Panc1 (cell line): ENCODE data around the gene ZNF726. TPM values are rescaled to one million over a fixed set of nuclear protein-coding genes. Genes with fewer than 3 reads are reported as not detected.
"Not testable (repeated sequence)": the region's sequence is repeated elsewhere in the genome, so short reads cannot be mapped to it uniquely, and the experiment has no call there.

ENCODE experiments used
- ATAC-seq: fragments of 200-7000 bp; cut with Tn5 transposase; 2 replicates; pipeline ENCODE4 v1.9.1; 2020; ENCODE audit warnings: mild to moderate bottlenecking, moderate library complexity
- BruUV-seq: library from RNA; stranded (reverse); fragments of 400-500 nt; replicated peaks from 2 replicates; lab custom pipeline; 2021; lab: Mats Ljungman, UMichigan
- CTCF ChIA-PET: fragments of 300-600 bp; sonication (Branson Sonifier 250); formaldehyde crosslinking; loops from one replicate; lab custom pipeline; 2022; ENCODE audit warnings: antibody characterized with exemption; lab: Charles Lee
- POLR2A ChIA-PET: fragments of 300-600 bp; sonication (Branson Sonifier 250); formaldehyde crosslinking; loops from one replicate; lab custom pipeline; 2022; ENCODE audit warnings: antibody characterized with exemption; lab: Charles Lee
- DNase-seq: peaks from one replicate; pipeline ENCODE4 v3.0.0-alpha.2; 2010; ENCODE audit warnings: low read depth, low spot score
- H3K27ac ChIP-seq: 2 replicates; pipeline ENCODE4 v1.5.1; 2011; ENCODE audit warnings: mild to moderate bottlenecking, low read length, inconsistent platforms
- H3K27me3 ChIP-seq: fragments of 200-500 bp; sonication (Bioruptor generic); 2 replicates; pipeline ENCODE4 v1.6.0; 2014; ENCODE audit warnings: low read length, inconsistent platforms; ENCODE audit not compliant: control insufficient read depth, insufficient read depth
- H3K36me3 ChIP-seq: fragments of 200-500 bp; sonication (Bioruptor generic); 2 replicates; pipeline ENCODE4 v1.5.1; 2014; ENCODE audit warnings: inconsistent platforms, mild to moderate bottlenecking, low read length, moderate library complexity; ENCODE audit not compliant: control insufficient read depth, insufficient read depth
- H3K4me1 ChIP-seq: 2 replicates; pipeline ENCODE4 v1.5.1; 2011; ENCODE audit warnings: inconsistent platforms, mild to moderate bottlenecking, low read length, moderate library complexity; ENCODE audit not compliant: control insufficient read depth, insufficient read depth
- H3K4me3 ChIP-seq, 2 experiments: 2 replicates each; pipeline ENCODE4 v1.5.1; 2011 to 2012; ENCODE audit warnings: low read depth in 2 of 2, low read length in 2 of 2, mild to moderate bottlenecking in 2 of 2, inconsistent platforms in 1 of 2, moderate library complexity in 1 of 2
- H3K9me3 ChIP-seq: fragments of 200-500 bp; sonication (Bioruptor generic); 2 replicates; pipeline ENCODE4 v1.5.1; 2014; ENCODE audit warnings: low read depth, mild to moderate bottlenecking, inconsistent platforms, low read length, moderate library complexity; ENCODE audit not compliant: control insufficient read depth, insufficient read depth
- CTCF ChIP-seq: fragments of 450-650 bp; IDR thresholded peaks from 2 replicates; pipeline ENCODE4 v1.5.1; 2017; ENCODE audit warnings: mild to moderate bottlenecking
- POLR2AphosphoS5 ChIP-seq: IDR thresholded peaks from 2 replicates; pipeline ENCODE4 v1.6.1; 2012; ENCODE audit warnings: mild to moderate bottlenecking, low read depth, low read length, moderate library complexity
- REST ChIP-seq, 2 experiments: IDR thresholded peaks; 2 replicates each; pipeline ENCODE4 v1.6.1; 2011 to 2012; ENCODE audit warnings: low read depth in 2 of 2, control low read depth in 1 of 2, low read length in 1 of 2, mild to moderate bottlenecking in 1 of 2, moderate library complexity in 1 of 2; ENCODE audit not compliant: insufficient read depth in 1 of 2
- SIN3A ChIP-seq: IDR thresholded peaks from 2 replicates; pipeline ENCODE4 v1.6.1; 2012; ENCODE audit warnings: low read depth, mild to moderate bottlenecking, low read length, moderate library complexity, borderline replicate concordance; ENCODE audit not compliant: insufficient read depth
- TCF7L2 ChIP-seq: IDR thresholded peaks from 2 replicates; pipeline ENCODE4 v1.6.1; 2011; ENCODE audit warnings: mild to moderate bottlenecking, low read depth, low read length, inconsistent platforms
- in situ Hi-C: cut with HindIII; loops from 2 replicates; pipeline ENCODE4 v1.10.0; 2016; ENCODE audit warnings: low sequenced_read_pairs, low pct_unique_long_range_greater_than_20kb
- intact Hi-C: fragments of 100-400 bp; cut with micrococcal nuclease; formaldehyde crosslinking; loops from one replicate; pipeline ENCODE4 v1.10.0; 2022; ENCODE audit not compliant: unreplicated experiment
- total RNA-seq: library from RNA; stranded (reverse); gene quantifications from one replicate; pipeline ENCODE4 v1.2.1, GENCODE V29; 2021; ENCODE audit not compliant: unreplicated experiment

ZNF726 gene
- total RNA-seq, 1 experiment from 2014 or later = 7.2 TPM

GRCh38 chr19:23884363-23884762 is 30.3 kb upstream of the ZNF726 start:
- DNase-seq = no peak
- POLR2A ChIA-PET = no interaction called here
- H3K9me3 ChIP-seq = no peaks in the 10 kb centered on the region
- H3K4me1 ChIP-seq = no peaks in the 10 kb centered on the region
- in situ Hi-C loops = no loop called here
- no TSS peak for BruUV-seq
- no peaks in the 10 kb centered on the region; the same call in 1 of the 2 replicates for H3K27me3 ChIP-seq
- no peak overlapping the region for H3K4me3 ChIP-seq
- no peak for TF ChIP-seq TCF7L2
- TF ChIP-seq REST (IDR thresholded peaks at IDR 0.05; ENCODE audit: insufficient read depth in 1 of 2, low read depth in 2 of 2, low read length in 1 of 2) = no peak
- TF ChIP-seq POLR2AphosphoS5 = no peak
- TF ChIP-seq CTCF = no peak
- TF ChIP-seq SIN3A = no peak
- intact Hi-C loops = no loop called here
- H3K27ac ChIP-seq = no peak overlapping the region
- CTCF ChIA-PET = no interaction called here
- no peaks in the 10 kb centered on the region for H3K36me3 ChIP-seq
- no peak for ATAC-seq

GRCh38 chr19:23887642-23888041 is 27.0 kb upstream of the ZNF726 start:
- in situ Hi-C loops (no loop called here), intact Hi-C loops (no loop called here)
- BruUV-seq = no TSS peak
- no peaks in the 10 kb centered on the region for H3K36me3 ChIP-seq
- DNase-seq (no peak), ATAC-seq (no peak)
- CTCF ChIA-PET = no interaction called here
- H3K27me3 ChIP-seq = no peaks in the 10 kb centered on the region
- H3K9me3 ChIP-seq = no peaks in the 10 kb centered on the region
- H3K4me1 ChIP-seq = no peaks in the 10 kb centered on the region
- TF ChIP-seq SIN3A (no peak), TCF7L2 (no peak), REST (IDR thresholded peaks at IDR 0.05; ENCODE audit: insufficient read depth in 1 of 2, low read depth in 2 of 2, low read length in 1 of 2) (no peak), CTCF (no peak), POLR2AphosphoS5 (no peak)
- POLR2A ChIA-PET = no interaction called here
- no peak overlapping the region for H3K27ac ChIP-seq
- H3K4me3 ChIP-seq = no peak overlapping the region

- H3K27ac ChIP-seq, CTCF ChIA-PET, in situ Hi-C loops, H3K4me3 ChIP-seq, BruUV-seq, H3K36me3 ChIP-seq, POLR2A ChIA-PET, H3K4me1 ChIP-seq, intact Hi-C loops, DNase-seq, H3K9me3 ChIP-seq, H3K27me3 ChIP-seq, ATAC-seq: not testable (repeated sequence)
Observed at GRCh38 chr19:23896096-23896495, 18.6 kb upstream of the ZNF726 start.
